ENCODE data around the gene JAK3. TPM values are rescaled to one million over a fixed set of nuclear protein-coding genes. Genes with fewer than 3 reads are reported as not detected.

JAK3 gene
- total RNA-seq, 1 experiment from 2014 or later, result 4.4 TPM

DNA sequence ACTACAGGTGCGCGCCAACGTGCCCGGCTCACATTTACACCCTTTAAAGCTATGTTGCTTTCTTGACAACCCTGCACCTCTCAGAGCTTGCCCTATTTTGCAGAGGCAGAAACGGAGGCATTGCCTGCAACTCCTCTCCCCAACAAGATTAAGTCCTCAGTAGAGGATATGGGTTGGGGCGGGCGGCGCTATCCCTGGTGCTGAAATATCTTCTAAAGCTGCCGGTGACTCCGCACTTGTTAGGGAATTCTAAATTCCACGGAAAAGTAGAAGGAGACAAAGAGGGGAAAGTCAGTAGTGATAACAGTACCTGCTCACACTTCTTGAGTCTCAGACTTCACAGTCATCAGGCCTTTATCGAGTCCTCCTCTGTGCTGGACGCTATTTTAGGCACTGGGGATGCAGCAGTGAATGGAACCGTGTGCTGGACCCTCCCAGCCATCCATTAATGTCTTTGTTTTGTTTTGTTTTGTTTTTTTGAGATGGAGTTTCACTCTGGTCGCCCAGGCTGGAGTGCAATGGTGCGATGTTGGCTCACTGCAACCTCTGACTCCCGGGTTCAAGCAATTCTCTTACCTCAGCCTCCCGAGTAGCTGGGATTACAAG, 41.9 kb upstream of the JAK3 start:
- ChIA-PET CTCF (interaction anchor here (0.5 to 1.1 kb wide), 5 partner anchors 17 to 223 kb away, joined by 3 to 6 read pairs (median 3); partner anchors contain the start of genes CCDC124 and RPL18A), POLR2A (no interaction called here)
- Mint-ChIP-seq H3K36me3 (no peaks in the 10 kb centered on the region), H3K4me3 (no peak overlapping the region), H3K9me3 (no peaks in the 10 kb centered on the region), H3K27ac (no peak overlapping the region), H3K27me3 (ENCODE audit: low read depth) (peaks cover 16% of the 10 kb centered on the region), H3K4me1 (peaks cover 4% of the 10 kb centered on the region; the same call in 1 of the 2 replicates)
- ATAC-seq, result peak; percentile 87
- peak; percentile 80 for DNase-seq (ENCODE audit: low spot score)
- TF ChIP-seq, protein P1, sequence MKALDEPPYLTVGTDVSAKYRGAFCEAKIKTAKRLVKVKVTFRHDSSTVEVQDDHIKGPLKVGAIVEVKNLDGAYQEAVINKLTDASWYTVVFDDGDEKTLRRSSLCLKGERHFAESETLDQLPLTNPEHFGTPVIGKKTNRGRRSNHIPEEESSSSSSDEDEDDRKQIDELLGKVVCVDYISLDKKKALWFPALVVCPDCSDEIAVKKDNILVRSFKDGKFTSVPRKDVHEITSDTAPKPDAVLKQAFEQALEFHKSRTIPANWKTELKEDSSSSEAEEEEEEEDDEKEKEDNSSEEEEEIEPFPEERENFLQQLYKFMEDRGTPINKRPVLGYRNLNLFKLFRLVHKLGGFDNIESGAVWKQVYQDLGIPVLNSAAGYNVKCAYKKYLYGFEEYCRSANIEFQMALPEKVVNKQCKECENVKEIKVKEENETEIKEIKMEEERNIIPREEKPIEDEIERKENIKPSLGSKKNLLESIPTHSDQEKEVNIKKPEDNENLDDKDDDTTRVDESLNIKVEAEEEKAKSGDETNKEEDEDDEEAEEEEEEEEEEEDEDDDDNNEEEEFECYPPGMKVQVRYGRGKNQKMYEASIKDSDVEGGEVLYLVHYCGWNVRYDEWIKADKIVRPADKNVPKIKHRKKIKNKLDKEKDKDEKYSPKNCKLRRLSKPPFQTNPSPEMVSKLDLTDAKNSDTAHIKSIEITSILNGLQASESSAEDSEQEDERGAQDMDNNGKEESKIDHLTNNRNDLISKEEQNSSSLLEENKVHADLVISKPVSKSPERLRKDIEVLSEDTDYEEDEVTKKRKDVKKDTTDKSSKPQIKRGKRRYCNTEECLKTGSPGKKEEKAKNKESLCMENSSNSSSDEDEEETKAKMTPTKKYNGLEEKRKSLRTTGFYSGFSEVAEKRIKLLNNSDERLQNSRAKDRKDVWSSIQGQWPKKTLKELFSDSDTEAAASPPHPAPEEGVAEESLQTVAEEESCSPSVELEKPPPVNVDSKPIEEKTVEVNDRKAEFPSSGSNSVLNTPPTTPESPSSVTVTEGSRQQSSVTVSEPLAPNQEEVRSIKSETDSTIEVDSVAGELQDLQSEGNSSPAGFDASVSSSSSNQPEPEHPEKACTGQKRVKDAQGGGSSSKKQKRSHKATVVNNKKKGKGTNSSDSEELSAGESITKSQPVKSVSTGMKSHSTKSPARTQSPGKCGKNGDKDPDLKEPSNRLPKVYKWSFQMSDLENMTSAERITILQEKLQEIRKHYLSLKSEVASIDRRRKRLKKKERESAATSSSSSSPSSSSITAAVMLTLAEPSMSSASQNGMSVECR (CRISPR knock-in tag; IDR thresholded peaks at IDR 0.05; ENCODE audit: borderline replicate concordance), result peak; percentile 52; the same call in 1 of the 2 replicates
- TF ChIP-seq NR2C2 (CRISPR knock-in tag; IDR thresholded peaks at IDR 0.05) (no peak), ELF4 (CRISPR knock-in tag; IDR thresholded peaks at IDR 0.05; ENCODE audit: low read depth) (no peak), SOX15 (CRISPR knock-in tag; IDR thresholded peaks at IDR 0.05) (no peak), ZNF317 (CRISPR knock-in tag; IDR thresholded peaks at IDR 0.05; ENCODE audit: borderline replicate concordance, low read depth) (no peak), MYBL2 (CRISPR knock-in tag; IDR thresholded peaks at IDR 0.05) (no peak), TCF7 (CRISPR knock-in tag; IDR thresholded peaks at IDR 0.05; ENCODE audit: low read depth) (no peak), TEAD4 (CRISPR knock-in tag; IDR thresholded peaks at IDR 0.05) (0 out of 2 replicates have a peak, but pooled peaks have one; percentile 25), ETV6 (CRISPR knock-in tag; IDR thresholded peaks at IDR 0.05) (peak; percentile 79), TEAD1 (CRISPR knock-in tag; IDR thresholded peaks at IDR 0.05) (peak; percentile 70; the same call in 1 of the 2 replicates), JUN (CRISPR knock-in tag; IDR thresholded peaks at IDR 0.05) (no peak), CREB1 (CRISPR knock-in tag; IDR thresholded peaks at IDR 0.05) (0 out of 2 replicates have a peak, but pooled peaks have one; percentile 18), ZNF232 (CRISPR knock-in tag; IDR thresholded peaks at IDR 0.05) (no peak), KAT7 (CRISPR knock-in tag; IDR thresholded peaks at IDR 0.05; ENCODE audit: borderline replicate concordance) (no peak), SMAD4 (CRISPR knock-in tag; IDR thresholded peaks at IDR 0.05) (no peak)
- TF ChIP-seq, protein P2, sequence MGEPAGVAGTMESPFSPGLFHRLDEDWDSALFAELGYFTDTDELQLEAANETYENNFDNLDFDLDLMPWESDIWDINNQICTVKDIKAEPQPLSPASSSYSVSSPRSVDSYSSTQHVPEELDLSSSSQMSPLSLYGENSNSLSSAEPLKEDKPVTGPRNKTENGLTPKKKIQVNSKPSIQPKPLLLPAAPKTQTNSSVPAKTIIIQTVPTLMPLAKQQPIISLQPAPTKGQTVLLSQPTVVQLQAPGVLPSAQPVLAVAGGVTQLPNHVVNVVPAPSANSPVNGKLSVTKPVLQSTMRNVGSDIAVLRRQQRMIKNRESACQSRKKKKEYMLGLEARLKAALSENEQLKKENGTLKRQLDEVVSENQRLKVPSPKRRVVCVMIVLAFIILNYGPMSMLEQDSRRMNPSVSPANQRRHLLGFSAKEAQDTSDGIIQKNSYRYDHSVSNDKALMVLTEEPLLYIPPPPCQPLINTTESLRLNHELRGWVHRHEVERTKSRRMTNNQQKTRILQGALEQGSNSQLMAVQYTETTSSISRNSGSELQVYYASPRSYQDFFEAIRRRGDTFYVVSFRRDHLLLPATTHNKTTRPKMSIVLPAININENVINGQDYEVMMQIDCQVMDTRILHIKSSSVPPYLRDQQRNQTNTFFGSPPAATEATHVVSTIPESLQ (CRISPR knock-in tag; IDR thresholded peaks at IDR 0.05), result no peak
- TF ChIP-seq, protein P3, sequence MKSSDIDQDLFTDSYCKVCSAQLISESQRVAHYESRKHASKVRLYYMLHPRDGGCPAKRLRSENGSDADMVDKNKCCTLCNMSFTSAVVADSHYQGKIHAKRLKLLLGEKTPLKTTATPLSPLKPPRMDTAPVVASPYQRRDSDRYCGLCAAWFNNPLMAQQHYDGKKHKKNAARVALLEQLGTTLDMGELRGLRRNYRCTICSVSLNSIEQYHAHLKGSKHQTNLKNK (CRISPR knock-in tag; IDR thresholded peaks at IDR 0.05), result no peak
- TF ChIP-seq, protein P4, sequence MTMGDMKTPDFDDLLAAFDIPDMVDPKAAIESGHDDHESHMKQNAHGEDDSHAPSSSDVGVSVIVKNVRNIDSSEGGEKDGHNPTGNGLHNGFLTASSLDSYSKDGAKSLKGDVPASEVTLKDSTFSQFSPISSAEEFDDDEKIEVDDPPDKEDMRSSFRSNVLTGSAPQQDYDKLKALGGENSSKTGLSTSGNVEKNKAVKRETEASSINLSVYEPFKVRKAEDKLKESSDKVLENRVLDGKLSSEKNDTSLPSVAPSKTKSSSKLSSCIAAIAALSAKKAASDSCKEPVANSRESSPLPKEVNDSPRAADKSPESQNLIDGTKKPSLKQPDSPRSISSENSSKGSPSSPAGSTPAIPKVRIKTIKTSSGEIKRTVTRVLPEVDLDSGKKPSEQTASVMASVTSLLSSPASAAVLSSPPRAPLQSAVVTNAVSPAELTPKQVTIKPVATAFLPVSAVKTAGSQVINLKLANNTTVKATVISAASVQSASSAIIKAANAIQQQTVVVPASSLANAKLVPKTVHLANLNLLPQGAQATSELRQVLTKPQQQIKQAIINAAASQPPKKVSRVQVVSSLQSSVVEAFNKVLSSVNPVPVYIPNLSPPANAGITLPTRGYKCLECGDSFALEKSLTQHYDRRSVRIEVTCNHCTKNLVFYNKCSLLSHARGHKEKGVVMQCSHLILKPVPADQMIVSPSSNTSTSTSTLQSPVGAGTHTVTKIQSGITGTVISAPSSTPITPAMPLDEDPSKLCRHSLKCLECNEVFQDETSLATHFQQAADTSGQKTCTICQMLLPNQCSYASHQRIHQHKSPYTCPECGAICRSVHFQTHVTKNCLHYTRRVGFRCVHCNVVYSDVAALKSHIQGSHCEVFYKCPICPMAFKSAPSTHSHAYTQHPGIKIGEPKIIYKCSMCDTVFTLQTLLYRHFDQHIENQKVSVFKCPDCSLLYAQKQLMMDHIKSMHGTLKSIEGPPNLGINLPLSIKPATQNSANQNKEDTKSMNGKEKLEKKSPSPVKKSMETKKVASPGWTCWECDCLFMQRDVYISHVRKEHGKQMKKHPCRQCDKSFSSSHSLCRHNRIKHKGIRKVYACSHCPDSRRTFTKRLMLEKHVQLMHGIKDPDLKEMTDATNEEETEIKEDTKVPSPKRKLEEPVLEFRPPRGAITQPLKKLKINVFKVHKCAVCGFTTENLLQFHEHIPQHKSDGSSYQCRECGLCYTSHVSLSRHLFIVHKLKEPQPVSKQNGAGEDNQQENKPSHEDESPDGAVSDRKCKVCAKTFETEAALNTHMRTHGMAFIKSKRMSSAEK (CRISPR knock-in tag; IDR thresholded peaks at IDR 0.05; ENCODE audit: borderline replicate concordance), result no peak
- TF ChIP-seq, protein P5, sequence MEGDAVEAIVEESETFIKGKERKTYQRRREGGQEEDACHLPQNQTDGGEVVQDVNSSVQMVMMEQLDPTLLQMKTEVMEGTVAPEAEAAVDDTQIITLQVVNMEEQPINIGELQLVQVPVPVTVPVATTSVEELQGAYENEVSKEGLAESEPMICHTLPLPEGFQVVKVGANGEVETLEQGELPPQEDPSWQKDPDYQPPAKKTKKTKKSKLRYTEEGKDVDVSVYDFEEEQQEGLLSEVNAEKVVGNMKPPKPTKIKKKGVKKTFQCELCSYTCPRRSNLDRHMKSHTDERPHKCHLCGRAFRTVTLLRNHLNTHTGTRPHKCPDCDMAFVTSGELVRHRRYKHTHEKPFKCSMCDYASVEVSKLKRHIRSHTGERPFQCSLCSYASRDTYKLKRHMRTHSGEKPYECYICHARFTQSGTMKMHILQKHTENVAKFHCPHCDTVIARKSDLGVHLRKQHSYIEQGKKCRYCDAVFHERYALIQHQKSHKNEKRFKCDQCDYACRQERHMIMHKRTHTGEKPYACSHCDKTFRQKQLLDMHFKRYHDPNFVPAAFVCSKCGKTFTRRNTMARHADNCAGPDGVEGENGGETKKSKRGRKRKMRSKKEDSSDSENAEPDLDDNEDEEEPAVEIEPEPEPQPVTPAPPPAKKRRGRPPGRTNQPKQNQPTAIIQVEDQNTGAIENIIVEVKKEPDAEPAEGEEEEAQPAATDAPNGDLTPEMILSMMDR (IDR thresholded peaks at IDR 0.05), result no peak
- TF ChIP-seq, protein P6, sequence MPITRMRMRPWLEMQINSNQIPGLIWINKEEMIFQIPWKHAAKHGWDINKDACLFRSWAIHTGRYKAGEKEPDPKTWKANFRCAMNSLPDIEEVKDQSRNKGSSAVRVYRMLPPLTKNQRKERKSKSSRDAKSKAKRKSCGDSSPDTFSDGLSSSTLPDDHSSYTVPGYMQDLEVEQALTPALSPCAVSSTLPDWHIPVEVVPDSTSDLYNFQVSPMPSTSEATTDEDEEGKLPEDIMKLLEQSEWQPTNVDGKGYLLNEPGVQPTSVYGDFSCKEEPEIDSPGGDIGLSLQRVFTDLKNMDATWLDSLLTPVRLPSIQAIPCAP (CRISPR knock-in tag; IDR thresholded peaks at IDR 0.05), result peak; percentile 71; the same call in 1 of the 2 replicates
- TF ChIP-seq, protein P7, sequence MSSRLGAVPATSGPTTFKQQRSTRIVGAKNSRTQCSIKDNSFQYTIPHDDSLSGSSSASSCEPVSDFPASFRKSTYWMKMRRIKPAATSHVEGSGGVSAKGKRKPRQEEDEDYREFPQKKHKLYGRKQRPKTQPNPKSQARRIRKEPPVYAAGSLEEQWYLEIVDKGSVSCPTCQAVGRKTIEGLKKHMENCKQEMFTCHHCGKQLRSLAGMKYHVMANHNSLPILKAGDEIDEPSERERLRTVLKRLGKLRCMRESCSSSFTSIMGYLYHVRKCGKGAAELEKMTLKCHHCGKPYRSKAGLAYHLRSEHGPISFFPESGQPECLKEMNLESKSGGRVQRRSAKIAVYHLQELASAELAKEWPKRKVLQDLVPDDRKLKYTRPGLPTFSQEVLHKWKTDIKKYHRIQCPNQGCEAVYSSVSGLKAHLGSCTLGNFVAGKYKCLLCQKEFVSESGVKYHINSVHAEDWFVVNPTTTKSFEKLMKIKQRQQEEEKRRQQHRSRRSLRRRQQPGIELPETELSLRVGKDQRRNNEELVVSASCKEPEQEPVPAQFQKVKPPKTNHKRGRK (CRISPR knock-in tag; IDR thresholded peaks at IDR 0.05; ENCODE audit: borderline replicate concordance), result no peak

Measured in WTC11 (cell line).